ENCODE data around the gene MAP4K3. TPM values are rescaled to one million over a fixed set of nuclear protein-coding genes. Genes with fewer than 3 reads are reported as not detected.
A peak's percentile ranks its signal among the peaks of the same experiment; 100 is the strongest.

The MAP4K3 gene
- polyA plus RNA-seq, 2 of the 4 experiments (the other 2 are of a cell fraction), result 15.8 to 44.6 TPM

DNA sequence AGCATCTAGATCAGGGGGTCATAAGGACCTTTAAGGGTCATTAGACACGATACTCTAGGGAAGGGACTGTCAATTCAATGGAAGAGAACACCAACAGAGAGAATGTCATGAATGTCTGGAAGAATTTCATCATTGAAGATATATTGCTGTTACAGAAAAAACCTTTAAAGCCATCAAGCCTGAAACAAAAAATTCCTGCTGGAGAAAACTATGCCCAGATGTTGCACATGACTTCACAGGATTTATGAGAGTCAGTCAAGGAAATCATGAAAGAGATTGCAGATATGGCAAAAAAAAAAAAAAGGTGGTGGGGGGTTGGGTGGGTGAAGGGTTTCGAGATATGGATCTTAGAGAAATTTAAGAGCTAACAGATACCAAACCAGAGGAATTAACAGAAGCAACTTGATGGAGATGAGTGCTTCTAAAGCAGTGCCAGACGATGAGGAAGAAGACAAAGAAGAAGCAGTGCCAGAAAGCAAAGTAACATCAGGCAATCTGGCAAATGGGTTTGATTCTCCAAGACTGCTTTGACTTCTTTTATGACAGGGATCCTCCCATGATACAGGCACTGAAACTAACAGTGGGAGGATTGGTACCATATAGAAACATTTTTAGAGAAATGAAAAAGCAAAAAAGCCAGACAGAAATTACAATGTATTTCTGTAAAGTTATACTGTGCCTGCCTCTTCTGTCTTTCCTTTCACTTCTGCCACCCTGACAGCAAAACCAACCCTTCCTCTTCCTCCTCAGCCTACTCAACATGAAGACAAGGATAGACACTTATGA, 28.5 kb downstream of the MAP4K3 start:
- H3K4me3 ChIP-seq, result no peak overlapping the region
- FAIRE-seq (no peak), ATAC-seq (no peak), DNase-seq (ENCODE audit: low read depth in 1 of 2, low spot score in 1 of 2) (no peak)
- H3K4me2 ChIP-seq, result no peak overlapping the region
- 75% methylated on average over 3 of the region's 3 CpGs for WGBS (ENCODE audit: missing lambda C conversion rate)
- no peak for TF ChIP-seq ZC3H11A (IDR thresholded peaks at IDR 0.05)
- 0 out of 2 replicates have a peak, but pooled peaks have one; percentile 47 for TF ChIP-seq KDM1A (IDR thresholded peaks at IDR 0.05; ENCODE audit: low read depth)
- POLR2A ChIA-PET, result no interaction called here
- CTCF ChIA-PET, result no interaction called here
- H3K27ac ChIP-seq, result no peak overlapping the region
- H3K9me3 ChIP-seq, result no peaks in the 10 kb centered on the region
- peaks cover 82% of the 10 kb centered on the region for H3K4me1 ChIP-seq

DNA sequence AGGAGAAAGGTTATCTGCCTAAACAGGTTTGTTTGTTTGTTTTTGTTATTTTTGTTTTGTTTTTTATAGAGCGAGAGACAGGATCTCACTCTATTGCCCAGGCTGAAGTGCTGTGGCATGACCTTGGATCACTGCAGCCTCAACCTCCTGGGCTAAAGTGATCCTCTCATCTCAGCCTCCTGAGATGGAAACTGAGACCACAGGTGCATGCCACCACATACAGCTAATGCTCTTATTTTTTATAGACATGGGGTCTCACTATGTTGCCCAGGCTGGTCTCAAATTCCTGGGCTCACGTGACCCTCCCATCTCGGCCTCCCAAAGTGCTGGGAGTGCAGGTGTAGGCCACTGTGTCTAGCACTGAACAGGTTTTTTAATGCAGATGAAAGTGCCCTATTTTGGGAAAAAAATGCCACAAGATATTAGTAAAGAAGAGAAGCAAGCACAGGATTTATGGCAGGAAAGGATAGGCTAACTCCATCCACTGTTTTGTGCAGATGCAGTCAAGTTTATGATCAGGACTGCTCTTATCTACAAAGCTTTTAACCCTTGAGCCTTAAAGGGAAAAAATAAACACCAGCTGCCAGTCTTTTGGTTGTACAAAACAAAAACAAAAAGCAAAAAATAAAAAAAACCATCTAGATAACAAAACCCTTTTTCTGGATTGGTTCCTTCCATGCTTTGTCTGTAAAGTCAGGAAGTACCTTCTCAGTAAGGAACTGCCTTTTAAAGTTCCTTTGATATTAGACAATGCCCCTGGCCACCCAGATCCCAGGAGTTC, 29.4 kb downstream of the MAP4K3 start:
- TF ChIP-seq, protein P1, sequence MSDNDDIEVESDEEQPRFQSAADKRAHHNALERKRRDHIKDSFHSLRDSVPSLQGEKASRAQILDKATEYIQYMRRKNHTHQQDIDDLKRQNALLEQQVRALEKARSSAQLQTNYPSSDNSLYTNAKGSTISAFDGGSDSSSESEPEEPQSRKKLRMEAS (IDR thresholded peaks at IDR 0.05), result no peak
- TF ChIP-seq RNF2 (IDR thresholded peaks at IDR 0.05; ENCODE audit: borderline replicate concordance, low read depth), result no peak
- TF ChIP-seq CHD4 (IDR thresholded peaks at IDR 0.05; ENCODE audit: borderline replicate concordance), result no peak
- no peak for TF ChIP-seq NFE2L2 (conservative IDR thresholded peaks at IDR 0.05; ENCODE audit: low read length)
- TF ChIP-seq KDM5A (IDR thresholded peaks at IDR 0.05), result no peak
- TF ChIP-seq POLR2AphosphoS2 (conservative IDR thresholded peaks at IDR 0.05; ENCODE audit: low read length), result no peak
- TF ChIP-seq CBX2 (IDR thresholded peaks at IDR 0.05; ENCODE audit: borderline replicate concordance, low read depth), result no peak
- no peak for TF ChIP-seq FOSL2 (IDR thresholded peaks at IDR 0.05)
- no peak for TF ChIP-seq FOSL2 (CRISPR knock-in tag; IDR thresholded peaks at IDR 0.05)
- TF ChIP-seq, protein P2, sequence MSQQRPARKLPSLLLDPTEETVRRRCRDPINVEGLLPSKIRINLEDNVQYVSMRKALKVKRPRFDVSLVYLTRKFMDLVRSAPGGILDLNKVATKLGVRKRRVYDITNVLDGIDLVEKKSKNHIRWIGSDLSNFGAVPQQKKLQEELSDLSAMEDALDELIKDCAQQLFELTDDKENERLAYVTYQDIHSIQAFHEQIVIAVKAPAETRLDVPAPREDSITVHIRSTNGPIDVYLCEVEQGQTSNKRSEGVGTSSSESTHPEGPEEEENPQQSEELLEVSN (IDR thresholded peaks at IDR 0.05; ENCODE audit: borderline replicate concordance, low read depth), result no peak
- no peak for TF ChIP-seq NR3C1 (IDR thresholded peaks at IDR 0.05)
- TF ChIP-seq, protein P3, sequence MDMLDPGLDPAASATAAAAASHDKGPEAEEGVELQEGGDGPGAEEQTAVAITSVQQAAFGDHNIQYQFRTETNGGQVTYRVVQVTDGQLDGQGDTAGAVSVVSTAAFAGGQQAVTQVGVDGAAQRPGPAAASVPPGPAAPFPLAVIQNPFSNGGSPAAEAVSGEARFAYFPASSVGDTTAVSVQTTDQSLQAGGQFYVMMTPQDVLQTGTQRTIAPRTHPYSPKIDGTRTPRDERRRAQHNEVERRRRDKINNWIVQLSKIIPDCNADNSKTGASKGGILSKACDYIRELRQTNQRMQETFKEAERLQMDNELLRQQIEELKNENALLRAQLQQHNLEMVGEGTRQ (IDR thresholded peaks at IDR 0.05), result no peak
- H3K4me3 ChIP-seq, result no peak overlapping the region
- ChIA-PET CTCF (interaction anchor here (0.8 to 0.9 kb wide), 2 partner anchors 8 to 10 kb away, joined by 3 read pairs; no protein-coding TSS in a partner anchor), POLR2A (no interaction called here)
- no peak overlapping the region for H3K27ac ChIP-seq
- WGBS (ENCODE audit: missing lambda C conversion rate), result 92% methylated on average over 3 of the region's 3 CpGs
- ATAC-seq, result no peak
- FAIRE-seq, result no peak
- no peak overlapping the region for H3K4me2 ChIP-seq
- no peaks in the 10 kb centered on the region for H3K9me3 ChIP-seq
- no peak for DNase-seq (ENCODE audit: low read depth in 1 of 2, low spot score in 1 of 2)
- peaks cover 80% of the 10 kb centered on the region for H3K4me1 ChIP-seq

DNA sequence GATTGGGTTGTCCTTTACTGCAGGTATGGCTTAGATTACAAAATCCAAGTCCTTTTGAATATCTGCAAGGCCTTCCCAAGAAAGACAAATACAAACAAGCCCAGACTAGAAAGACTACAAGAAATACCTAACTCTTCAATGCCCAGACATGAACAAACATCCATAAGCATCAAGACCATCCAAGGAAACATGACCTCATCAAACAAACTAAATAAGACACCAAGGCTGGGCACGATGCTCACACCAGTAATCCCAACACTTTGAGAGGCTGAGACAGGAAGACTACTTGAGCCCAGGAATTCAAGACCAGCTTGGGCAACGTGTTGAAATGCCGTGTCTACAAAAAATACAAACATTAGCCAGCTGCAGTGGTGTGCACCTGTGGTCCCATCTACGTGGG, 31.7 kb downstream of the MAP4K3 start:
- H3K9me3 ChIP-seq, result no peaks in the 10 kb centered on the region
- ChIA-PET POLR2A (no interaction called here), CTCF (no interaction called here)
- peaks cover 57% of the 10 kb centered on the region for H3K4me1 ChIP-seq
- FAIRE-seq (no peak), ATAC-seq (no peak), DNase-seq (ENCODE audit: low read depth in 1 of 2, low spot score in 1 of 2) (no peak)
- TF ChIP-seq RAD21 (conservative IDR thresholded peaks at IDR 0.05 in 1 of 2, IDR thresholded peaks at IDR 0.05 in 1 of 2), result no peak
- no peak for TF ChIP-seq HOXB5 (CRISPR knock-in tag; IDR thresholded peaks at IDR 0.05)
- TF ChIP-seq, protein P4, sequence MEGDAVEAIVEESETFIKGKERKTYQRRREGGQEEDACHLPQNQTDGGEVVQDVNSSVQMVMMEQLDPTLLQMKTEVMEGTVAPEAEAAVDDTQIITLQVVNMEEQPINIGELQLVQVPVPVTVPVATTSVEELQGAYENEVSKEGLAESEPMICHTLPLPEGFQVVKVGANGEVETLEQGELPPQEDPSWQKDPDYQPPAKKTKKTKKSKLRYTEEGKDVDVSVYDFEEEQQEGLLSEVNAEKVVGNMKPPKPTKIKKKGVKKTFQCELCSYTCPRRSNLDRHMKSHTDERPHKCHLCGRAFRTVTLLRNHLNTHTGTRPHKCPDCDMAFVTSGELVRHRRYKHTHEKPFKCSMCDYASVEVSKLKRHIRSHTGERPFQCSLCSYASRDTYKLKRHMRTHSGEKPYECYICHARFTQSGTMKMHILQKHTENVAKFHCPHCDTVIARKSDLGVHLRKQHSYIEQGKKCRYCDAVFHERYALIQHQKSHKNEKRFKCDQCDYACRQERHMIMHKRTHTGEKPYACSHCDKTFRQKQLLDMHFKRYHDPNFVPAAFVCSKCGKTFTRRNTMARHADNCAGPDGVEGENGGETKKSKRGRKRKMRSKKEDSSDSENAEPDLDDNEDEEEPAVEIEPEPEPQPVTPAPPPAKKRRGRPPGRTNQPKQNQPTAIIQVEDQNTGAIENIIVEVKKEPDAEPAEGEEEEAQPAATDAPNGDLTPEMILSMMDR (IDR thresholded peaks at IDR 0.05), result no peak
- no peak for TF ChIP-seq SMC3 (IDR thresholded peaks at IDR 0.05)
- H3K27ac ChIP-seq, result no peak overlapping the region
- 72% methylated on average over 4 of the region's 4 CpGs for WGBS (ENCODE audit: missing lambda C conversion rate)
- no peak overlapping the region for H3K4me2 ChIP-seq
- no peak overlapping the region for H3K4me3 ChIP-seq
